ENCODE data around the gene CACNB4.

- TF ChIP-seq CTCF (IDR thresholded peaks at IDR 0.05; ENCODE audit: low read length) (no peak), EZH2 (IDR thresholded peaks at IDR 0.05; ENCODE audit: borderline replicate concordance, low read length) (no peak)
These were observed 258.4 kb downstream of the CACNB4 start for GRCh38 chr2:151840216-151841046.
